ENCODE results near the gene USP38. TPM values are rescaled to one million over a fixed set of nuclear protein-coding genes. Genes with fewer than 3 reads are reported as not detected.
"Not testable (repeated sequence)": the region's sequence is repeated elsewhere in the genome, so short reads cannot be mapped to it uniquely, and the experiment has no call there.

USP38 gene
- total and polyA plus RNA-seq, 3 donors from 2014 or later: 21.2 to 23.8 (median 22.9) TPM

DNA sequence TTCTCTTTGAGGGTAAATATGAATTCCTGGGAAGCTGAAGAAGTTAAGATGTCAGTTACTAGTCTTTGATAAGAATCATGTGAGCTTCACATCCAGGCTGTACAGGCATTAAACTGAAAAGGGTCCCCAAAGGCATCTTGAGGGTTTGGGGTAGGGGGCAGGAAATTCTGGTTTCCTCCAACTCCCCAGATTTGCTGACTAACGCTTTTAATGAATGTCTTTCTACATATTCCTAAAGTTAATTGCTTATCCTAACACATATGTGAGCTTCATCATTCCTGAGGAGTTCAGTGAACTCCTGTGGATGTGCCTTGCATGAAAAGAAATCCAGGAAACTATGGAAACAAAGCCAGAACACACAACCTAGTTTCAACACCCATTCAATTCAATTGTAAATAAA is 78.1 kb downstream of the USP38 start:
- Histone ChIP-seq H3K27ac (no peak overlapping the region), H3K27me3 (no peaks in the 10 kb centered on the region), H3K36me3 (ENCODE audit: low read depth, missing control alignments) (no peaks in the 10 kb centered on the region), H3K9me3 (no peaks in the 10 kb centered on the region), H3K4me1 (no peaks in the 10 kb centered on the region), H3K4me3 (no peak overlapping the region)
- TF ChIP-seq, protein P1, sequence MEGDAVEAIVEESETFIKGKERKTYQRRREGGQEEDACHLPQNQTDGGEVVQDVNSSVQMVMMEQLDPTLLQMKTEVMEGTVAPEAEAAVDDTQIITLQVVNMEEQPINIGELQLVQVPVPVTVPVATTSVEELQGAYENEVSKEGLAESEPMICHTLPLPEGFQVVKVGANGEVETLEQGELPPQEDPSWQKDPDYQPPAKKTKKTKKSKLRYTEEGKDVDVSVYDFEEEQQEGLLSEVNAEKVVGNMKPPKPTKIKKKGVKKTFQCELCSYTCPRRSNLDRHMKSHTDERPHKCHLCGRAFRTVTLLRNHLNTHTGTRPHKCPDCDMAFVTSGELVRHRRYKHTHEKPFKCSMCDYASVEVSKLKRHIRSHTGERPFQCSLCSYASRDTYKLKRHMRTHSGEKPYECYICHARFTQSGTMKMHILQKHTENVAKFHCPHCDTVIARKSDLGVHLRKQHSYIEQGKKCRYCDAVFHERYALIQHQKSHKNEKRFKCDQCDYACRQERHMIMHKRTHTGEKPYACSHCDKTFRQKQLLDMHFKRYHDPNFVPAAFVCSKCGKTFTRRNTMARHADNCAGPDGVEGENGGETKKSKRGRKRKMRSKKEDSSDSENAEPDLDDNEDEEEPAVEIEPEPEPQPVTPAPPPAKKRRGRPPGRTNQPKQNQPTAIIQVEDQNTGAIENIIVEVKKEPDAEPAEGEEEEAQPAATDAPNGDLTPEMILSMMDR (IDR thresholded peaks at IDR 0.05): no peak
- no peak for TF ChIP-seq POLR2A (IDR thresholded peaks at IDR 0.05)
- WGBS, 2 donors: 0 to 92% methylated on average over 1 of the region's 1 CpG
- intact Hi-C loops (cut with DNase I; ENCODE audit: low total_unique reads): no loop called here
- no peak for DNase-seq

DNA sequence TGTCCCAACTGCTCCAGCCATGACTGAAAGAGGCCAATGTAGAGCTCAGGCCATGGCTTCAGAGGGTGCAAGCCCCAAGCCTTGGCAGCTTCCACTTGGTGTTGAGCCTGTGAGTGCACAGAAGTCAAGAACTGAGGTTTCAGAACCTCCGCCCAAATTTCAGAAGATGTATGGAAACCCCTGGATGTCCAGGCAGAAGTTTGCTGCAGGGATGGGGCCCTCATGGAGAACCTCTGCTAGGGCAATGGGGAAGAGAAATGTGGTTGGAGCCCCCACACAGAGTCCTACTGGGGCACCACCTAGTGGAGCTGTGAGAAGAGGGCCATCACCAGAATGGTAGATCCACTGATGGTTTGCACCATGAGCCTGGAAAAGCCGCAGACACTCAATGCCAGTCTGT is 83.0 kb downstream of the USP38 start:
- DNase-seq; H3K36me3 ChIP-seq (ENCODE audit: low read depth, missing control alignments); H3K4me3 ChIP-seq; H3K27ac ChIP-seq; H3K9me3 ChIP-seq; H3K27me3 ChIP-seq; intact Hi-C loops (cut with DNase I; ENCODE audit: low total_unique reads); H3K4me1 ChIP-seq: not testable (repeated sequence)
- WGBS, 2 donors: 92 to 94% methylated on average over 2 of the region's 2 CpGs

DNA sequence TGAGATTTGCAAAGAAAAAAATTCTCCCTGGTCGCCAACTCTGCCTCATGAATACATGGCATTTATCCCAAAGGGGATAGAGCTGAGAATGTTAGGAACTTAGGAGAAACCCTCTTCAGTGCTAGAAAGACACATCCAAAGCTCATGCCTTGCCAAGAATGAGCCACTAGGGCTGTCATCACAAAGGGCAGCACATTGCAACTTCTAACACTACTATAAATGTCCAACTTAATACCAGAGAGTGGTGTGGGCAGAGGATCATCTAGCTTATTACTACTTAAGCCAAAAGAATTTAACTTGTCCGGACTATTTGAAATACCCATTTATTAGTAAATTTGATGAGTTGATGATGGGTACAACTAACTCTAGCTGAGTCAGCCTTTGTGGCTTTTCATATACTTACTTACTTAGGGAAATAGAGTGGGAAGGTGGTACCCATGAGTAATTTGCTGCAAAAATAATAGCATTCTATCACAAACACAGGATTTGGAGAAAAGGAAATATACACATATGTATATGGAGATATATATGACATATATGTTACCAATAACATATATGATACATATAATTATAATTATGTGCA is 85.6 kb downstream of the USP38 start:
- Histone ChIP-seq H3K36me3 (ENCODE audit: low read depth, missing control alignments) (no peaks in the 10 kb centered on the region), H3K27ac (no peak overlapping the region), H3K4me1 (no peaks in the 10 kb centered on the region), H3K27me3 (no peaks in the 10 kb centered on the region), H3K4me3 (no peak overlapping the region), H3K9me3 (no peaks in the 10 kb centered on the region)
- no peak for DNase-seq
- 86 to 90% methylated on average over 2 of the region's 2 CpGs for WGBS, 2 donors
- intact Hi-C loops (cut with DNase I; ENCODE audit: low total_unique reads): no loop called here
- no peak for TF ChIP-seq POLR2A (IDR thresholded peaks at IDR 0.05)
- TF ChIP-seq, protein P1 (IDR thresholded peaks at IDR 0.05): no peak

Other genes starting within 250 kb of the USP38 start
- 10 to 100 TPM; 61.3 to 64.5 TPM for gene GAB1, start 152.0 kb downstream of the USP38 start, total RNA-seq
- gene GAB1, start 152.0 kb downstream of the USP38 start, polyA plus RNA-seq (ENCODE audit: insufficient read depth, low read depth, low replicate concordance): 19.7 TPM